ENCODE results near the gene RGS6. TPM values are rescaled to one million over a fixed set of nuclear protein-coding genes. Genes with fewer than 3 reads are reported as not detected.

The RGS6 gene
- total RNA-seq, 4 donors from 2014 or later = 0.84 to 3.0 (median 1.7) TPM; not detected in 1

DNA sequence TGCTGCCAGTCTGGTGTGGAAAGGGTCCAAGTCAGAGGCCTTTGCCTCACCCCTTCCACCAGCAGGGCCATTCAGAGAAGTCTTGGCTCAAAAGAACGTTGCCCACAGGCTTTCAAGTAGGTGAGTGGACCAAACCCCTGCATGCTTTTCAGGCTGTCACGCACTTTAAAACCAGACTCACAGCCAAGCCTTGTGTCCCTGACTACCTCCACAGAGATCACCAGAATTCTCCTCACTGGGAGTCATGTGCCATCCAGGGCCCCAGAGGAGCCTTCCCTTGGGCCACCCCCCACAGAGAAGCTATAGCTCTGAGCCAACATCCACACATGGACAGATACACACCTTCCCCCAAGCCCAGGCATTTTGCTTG is 678.6 kb downstream of the RGS6 start:
- peak in 1 of 2 donors; percentile 59 for DNase-seq (ENCODE audit: low spot score in 2 of 2)
- intact Hi-C loops (cut with DNase I; ENCODE audit: low total_unique reads) = no loop called here
- TF ChIP-seq CTCF (IDR thresholded peaks at IDR 0.05) (no peak), POLR2A (IDR thresholded peaks at IDR 0.05) (no peak)
- no peak overlapping the region for H3K4me3 ChIP-seq (ENCODE audit: low read depth, poor library complexity, severe bottlenecking)
- whole genome bisulfite sequencing, 2 donors = 79 to 100% methylated on average over 1 to 2 of the region's 2 CpGs

GRCh38 chr14:72611506-72611905 is 679.3 kb downstream of the RGS6 start:
- peak in 1 of 2 donors; percentile 31 for DNase-seq (ENCODE audit: low spot score in 2 of 2)
- intact Hi-C loops (cut with DNase I; ENCODE audit: low total_unique reads) = no loop called here
- TF ChIP-seq CTCF (IDR thresholded peaks at IDR 0.05) = no peak
- 80 to 95% methylated on average over 4 of the region's 4 CpGs for WGBS, 2 donors
- H3K4me3 ChIP-seq (ENCODE audit: low read depth, poor library complexity, severe bottlenecking) = no peak overlapping the region

- WGBS, 2 donors = 85% methylated on average over 4 of the region's 4 CpGs
- intact Hi-C loops (cut with DNase I; ENCODE audit: low total_unique reads) = no loop called here
- H3K4me3 ChIP-seq (ENCODE audit: low read depth, poor library complexity, severe bottlenecking) = no peak overlapping the region
- peak in 1 of 2 donors; percentile 57 for DNase-seq (ENCODE audit: low spot score in 2 of 2)
- TF ChIP-seq CTCF (IDR thresholded peaks at IDR 0.05) (no peak), POLR2A (IDR thresholded peaks at IDR 0.05) (no peak)
Observed at GRCh38 chr14:72612041-72612440, 679.8 kb downstream of the RGS6 start.

GRCh38 chr14:72613231-72613974 is 681.2 kb downstream of the RGS6 start:
- no peak for TF ChIP-seq CTCF (IDR thresholded peaks at IDR 0.05)
- TF ChIP-seq POLR2A (IDR thresholded peaks at IDR 0.05) = no peak
- 61 to 74% methylated on average over 11 to 13 of the region's 13 CpGs for WGBS, 2 donors
- intact Hi-C loops (cut with DNase I; ENCODE audit: low total_unique reads) = no loop called here
- peak; percentile 35 to 89 for DNase-seq (ENCODE audit: low spot score in 2 of 2)
- H3K4me3 ChIP-seq (ENCODE audit: low read depth, poor library complexity, severe bottlenecking) = no peak overlapping the region

DNA sequence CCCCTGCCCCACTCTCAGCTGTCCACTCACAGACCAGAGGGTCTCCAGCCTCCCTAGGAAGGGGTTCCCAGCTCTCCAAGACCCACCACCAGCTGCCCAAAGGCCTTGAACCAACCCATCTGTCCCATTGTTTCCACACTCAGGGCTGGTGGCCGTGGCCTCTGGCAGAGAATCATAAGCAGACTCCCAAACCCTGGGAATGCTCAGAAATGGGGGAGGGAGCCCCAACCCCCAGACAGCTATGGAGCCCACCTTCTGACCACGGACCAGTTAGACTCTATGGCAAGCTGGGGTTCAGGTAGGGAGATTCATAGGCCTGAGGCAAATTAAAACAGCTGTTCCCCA is 681.7 kb downstream of the RGS6 start:
- peak; percentile 5 to 78 for DNase-seq (ENCODE audit: low spot score in 2 of 2)
- WGBS, 2 donors = 84 to 86% methylated on average over 2 of the region's 2 CpGs

More for the DNA sequence above, 681.7 kb downstream of the RGS6 start:
- H3K4me3 ChIP-seq (ENCODE audit: low read depth, poor library complexity, severe bottlenecking) = no peak overlapping the region
- intact Hi-C loops (cut with DNase I; ENCODE audit: low total_unique reads) = no loop called here
- TF ChIP-seq CTCF (IDR thresholded peaks at IDR 0.05) (no peak), POLR2A (IDR thresholded peaks at IDR 0.05) (no peak)
